Mucosa of gallbladder (tissue), 1 donor: ENCODE measurements around the gene OTOP2. TPM values are rescaled to one million over a fixed set of nuclear protein-coding genes. Genes with fewer than 3 reads are reported as not detected.
"Not testable (repeated sequence)": the region's sequence is repeated elsewhere in the genome, so short reads cannot be mapped to it uniquely, and the experiment has no call there.

Experiments
- DNase-seq: peaks from one replicate; pipeline ENCODE4 v3.0.0-alpha.2; 2020; ENCODE audit warnings: low spot score
- total RNA-seq: library from RNA; stranded (reverse); gene quantifications from one replicate; pipeline ENCODE4 v1.2.1, GENCODE V29; 2021
- donor health status: DM: no; HTN: no; CAD: no.

The OTOP2 gene
- total RNA-seq, 1 donor from 2014 or later = not detected

DNA sequence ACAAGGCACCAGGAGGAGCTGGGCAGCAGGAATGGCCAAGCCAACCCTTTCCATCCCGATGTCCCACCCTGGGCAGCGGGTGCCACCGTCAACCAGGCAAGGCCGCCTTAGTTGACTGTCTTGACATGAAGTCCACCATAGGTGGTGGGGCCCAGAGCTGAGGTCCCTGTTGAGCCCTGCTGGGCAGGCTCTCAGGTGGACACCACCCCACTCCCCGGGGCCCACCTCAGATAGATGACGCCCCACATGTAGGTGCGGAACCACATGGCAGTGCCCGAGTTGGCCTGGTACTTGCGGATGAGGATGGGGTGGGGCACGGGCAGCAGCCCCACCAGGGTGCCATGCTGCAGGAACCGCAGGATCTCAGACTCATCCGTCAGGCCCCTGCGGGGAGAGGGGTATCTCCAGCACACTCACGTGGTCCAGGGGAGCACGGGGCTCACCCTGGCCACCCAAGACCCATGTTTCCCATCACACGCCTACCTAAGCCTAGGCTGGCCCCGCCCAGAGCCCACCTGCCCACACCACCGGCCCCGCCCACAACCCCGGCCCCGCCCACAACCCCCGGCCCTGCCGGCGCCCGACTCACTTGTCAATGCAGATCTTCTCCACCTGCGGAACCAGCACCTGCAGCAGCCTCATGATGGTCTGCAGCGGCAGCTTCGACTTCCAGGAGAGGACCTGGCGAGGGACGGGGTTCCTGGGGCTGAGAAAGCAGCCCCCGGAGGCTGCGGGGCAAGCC is 27.8 kb downstream of the OTOP2 start:
- no peak for DNase-seq

DNA sequence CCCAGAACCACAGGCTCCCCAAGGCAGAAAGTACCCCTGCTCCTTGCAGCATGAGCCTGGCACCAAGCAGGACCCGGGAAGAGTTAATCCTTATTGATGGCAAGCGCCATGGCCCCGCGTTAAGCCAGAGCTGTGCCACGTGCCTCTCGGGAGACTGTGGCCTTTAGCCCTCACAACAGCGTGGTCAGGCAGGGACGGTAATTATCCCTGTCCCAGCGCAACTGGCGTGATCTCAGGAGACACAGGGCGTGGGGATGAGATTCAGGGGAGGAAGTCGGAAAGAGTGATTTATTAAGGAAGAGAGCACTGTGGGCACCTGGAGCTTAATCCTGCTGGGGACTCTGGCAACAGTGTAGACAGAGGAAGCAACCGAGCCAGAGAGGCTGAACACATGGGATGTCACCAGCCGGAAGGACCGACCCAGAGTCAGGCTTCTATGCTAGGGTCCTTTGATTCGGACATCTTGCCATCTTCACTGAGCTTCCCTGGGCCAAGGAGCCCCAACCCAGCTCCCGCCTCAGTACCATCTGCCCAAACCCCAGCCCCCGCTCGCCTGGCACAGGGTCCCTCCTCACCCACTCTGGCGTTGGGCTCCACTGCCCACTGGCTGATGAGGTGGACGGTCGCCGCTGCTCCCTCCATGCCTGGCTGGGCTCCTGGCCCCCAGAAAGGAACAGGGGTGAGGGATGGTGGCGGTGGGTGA is 28.5 kb downstream of the OTOP2 start:
- no peak for DNase-seq

GRCh38 chr17:74953134-74953687 is 29.1 kb downstream of the OTOP2 start:
- no peak for DNase-seq

DNA sequence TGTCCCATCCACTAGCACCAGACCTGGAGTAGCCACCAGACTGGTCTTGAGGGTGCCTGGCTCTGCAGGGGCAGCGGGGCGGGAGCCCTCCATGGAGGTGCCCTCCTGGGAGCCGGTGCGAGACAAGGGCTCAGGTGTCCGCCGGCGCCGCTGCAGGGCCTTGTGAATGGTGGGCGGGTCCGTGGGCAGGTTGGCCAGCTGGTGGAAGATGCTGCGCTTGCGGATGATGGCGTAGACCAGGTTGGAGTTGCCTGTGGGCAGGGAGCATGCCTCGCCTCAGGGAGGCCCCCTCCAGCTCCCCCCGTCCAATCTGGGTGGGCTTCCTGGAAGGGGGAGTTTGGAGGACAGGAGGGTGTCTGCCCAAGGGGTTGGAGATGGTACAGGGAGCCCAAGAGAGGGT is 30.0 kb downstream of the OTOP2 start:
- no peak for DNase-seq

GRCh38 chr17:74954665-74955421 is 30.8 kb downstream of the OTOP2 start:
- DNase-seq = no peak

DNA sequence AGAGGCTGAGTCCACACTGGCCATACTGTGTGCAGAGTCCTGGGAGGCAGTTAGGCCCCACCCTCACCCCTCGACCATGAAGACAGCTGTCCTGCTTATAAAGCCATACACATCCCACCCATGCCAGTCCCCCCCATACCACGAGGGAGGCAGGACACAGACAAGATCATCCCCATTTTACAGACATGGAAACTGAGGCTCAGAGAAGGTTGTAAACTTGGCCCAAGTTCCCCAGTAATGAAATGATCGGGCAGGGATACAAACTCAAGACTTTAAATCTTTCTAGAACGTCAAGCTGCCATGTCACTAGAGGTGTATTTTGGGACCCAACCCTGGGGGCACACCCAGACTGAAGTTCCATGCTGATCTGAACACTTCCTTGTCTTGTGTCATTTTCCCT is 32.0 kb downstream of the OTOP2 start:
- DNase-seq = no peak

- DNase-seq = peak; percentile 71
Observed at GRCh38 chr17:74957935-74958740, 34.1 kb downstream of the OTOP2 start.

GRCh38 chr17:74959826-74960515 is 35.9 kb downstream of the OTOP2 start:
- no peak for DNase-seq

DNA sequence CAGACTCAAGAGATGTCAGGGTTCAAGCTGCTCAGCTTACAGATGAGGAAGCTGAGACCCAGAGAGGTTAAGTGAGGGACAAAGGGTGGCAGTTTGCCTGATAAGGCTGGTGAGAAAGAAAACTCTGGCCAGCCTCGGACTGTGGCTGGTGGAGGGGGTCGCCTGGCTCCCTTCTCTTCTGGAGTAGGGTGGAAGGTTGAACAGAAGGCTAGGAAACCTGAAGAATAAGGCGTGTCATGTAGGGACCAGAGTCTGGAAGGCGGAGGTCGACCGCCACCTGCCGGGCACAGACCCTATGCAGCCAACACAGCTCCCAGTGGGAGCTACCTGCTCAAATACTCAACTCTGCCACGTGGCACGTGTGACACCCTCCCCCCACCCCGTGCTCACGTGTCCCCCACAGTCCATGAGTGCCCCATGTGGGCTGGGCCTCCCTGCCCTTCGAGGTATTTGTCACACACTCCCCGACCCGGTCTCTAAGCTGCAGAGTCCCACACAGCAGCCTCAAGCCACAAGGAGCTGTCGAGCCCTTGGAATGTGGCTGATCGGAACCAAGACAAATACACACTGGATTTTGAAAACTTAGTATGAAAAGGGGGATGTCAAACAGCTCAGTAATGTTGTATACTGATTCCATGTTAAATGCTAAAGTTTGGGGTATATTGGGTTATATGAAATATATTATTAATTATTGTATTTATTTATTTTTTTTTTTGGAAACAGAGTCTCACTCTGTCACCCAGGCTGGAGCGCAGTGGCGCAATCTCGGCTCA is 36.7 kb downstream of the OTOP2 start:
- DNase-seq = no peak

- peak; percentile 91 for DNase-seq
Observed at GRCh38 chr17:74961657-74962350, 37.7 kb downstream of the OTOP2 start.

DNA sequence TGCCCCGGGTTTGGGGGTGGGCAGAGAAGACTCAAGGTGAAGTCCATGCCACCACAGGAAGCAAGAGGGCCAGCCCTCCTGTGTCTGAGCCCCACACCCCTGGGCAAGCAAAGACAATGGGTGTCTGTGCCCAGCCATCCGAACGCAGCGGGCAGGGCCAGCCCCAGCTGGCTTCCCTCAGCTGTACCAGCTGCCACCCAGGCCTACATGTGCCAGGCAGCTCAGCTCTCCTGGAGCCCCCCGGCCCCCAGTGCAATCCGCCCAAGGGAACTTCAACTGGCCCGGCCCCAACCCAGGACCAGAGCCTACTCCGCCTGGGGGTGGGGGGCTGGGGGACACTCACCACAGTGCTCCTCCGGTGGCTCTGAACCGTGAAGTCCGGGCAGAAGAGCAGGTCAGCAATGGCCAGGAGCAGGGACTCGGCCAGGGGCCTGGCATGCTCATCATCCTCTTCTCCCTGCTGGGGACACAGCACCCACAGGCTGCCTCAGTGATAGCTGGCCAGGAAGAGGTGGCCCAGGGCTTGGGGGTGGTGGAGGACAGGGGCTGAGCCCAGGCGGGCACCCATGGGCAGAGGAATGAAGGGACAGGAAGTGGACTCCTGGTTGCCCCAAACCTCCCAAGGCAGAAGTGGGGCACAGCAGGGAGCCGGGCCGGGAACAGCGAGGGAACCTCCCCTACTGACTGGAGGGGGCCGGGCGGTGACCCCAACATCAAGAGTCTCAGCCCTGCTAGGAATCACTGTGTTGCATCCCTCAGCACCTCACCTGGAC is 38.7 kb downstream of the OTOP2 start:
- DNase-seq = no peak

DNA sequence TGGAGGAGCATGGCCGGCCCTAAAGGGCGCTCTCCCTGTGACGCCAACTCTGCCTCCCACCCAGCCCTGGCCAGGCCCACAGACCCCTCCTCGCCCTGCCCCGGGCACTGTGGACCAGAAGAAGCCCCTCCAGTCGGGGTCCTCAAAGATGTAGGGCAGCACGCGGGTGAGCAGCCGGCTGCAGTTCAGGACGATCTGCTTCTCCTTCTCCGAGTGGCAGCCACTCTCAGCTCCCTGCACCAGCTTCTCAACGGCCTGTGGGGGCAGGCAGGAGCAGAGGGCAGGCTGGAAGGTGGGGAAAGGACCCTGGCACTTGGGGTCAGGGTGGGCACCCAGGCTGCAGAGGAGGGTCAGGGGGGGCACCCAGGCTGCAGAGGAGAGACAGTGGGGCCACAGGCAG is 39.6 kb downstream of the OTOP2 start:
- DNase-seq = no peak

- no peak for DNase-seq
Observed at GRCh38 chr17:74964246-74964761, 40.2 kb downstream of the OTOP2 start.

- DNase-seq = no peak
Observed at GRCh38 chr17:74964988-74965622, 41.0 kb downstream of the OTOP2 start.

- peak; percentile 78 for DNase-seq
Observed at GRCh38 chr17:74968361-74968780, 44.3 kb downstream of the OTOP2 start.

GRCh38 chr17:74969501-74969900 is 45.4 kb downstream of the OTOP2 start:
- not testable (repeated sequence) for DNase-seq

GRCh38 chr17:74970395-74970794 is 46.3 kb downstream of the OTOP2 start:
- DNase-seq = no peak
